ENCODE measurements around the gene TMEM250.

The TMEM250 gene

DNA sequence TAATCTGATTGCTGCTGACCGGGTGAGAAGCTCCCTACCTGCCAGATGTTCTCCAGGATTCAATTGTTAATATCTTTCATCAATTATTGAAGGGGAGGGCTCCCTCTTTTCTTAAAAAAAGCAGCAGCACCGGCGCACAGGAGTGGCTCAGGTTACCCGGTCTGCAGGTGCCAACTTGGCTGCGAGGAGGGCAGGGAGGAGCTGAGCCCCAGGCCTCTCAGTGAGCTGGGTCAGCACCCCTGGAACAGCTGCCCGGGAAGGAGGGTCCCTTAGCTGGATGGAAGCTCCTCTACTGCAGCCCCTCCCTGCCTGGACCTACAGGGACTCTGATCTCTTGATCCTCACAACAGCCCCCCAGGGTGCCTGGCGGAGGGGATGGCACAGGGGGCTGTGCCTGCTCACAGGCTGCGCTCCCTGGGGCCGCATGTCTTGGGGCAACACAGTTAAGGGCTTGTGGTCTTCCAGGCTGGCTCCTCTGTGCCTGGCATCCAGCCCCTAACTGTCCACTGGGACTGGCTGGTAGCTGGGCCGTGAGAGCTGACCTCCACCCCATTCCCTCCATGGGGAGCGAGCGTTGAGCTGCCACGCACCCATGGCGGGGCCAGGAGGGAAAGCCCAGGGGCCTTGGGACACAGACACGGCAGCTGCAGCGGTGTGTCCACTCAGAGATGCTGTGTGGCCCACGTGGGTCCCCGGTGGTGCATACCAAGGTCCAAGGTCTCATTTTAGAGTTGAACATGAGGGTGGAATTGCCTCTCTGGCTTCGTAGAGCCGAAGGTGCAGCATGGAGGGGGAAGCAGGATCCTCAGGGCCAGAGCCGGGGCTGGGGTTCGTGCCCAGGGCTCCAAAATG is 28.6 kb upstream of the TMEM250 start:
- FAIRE-seq, result no peak

DNA sequence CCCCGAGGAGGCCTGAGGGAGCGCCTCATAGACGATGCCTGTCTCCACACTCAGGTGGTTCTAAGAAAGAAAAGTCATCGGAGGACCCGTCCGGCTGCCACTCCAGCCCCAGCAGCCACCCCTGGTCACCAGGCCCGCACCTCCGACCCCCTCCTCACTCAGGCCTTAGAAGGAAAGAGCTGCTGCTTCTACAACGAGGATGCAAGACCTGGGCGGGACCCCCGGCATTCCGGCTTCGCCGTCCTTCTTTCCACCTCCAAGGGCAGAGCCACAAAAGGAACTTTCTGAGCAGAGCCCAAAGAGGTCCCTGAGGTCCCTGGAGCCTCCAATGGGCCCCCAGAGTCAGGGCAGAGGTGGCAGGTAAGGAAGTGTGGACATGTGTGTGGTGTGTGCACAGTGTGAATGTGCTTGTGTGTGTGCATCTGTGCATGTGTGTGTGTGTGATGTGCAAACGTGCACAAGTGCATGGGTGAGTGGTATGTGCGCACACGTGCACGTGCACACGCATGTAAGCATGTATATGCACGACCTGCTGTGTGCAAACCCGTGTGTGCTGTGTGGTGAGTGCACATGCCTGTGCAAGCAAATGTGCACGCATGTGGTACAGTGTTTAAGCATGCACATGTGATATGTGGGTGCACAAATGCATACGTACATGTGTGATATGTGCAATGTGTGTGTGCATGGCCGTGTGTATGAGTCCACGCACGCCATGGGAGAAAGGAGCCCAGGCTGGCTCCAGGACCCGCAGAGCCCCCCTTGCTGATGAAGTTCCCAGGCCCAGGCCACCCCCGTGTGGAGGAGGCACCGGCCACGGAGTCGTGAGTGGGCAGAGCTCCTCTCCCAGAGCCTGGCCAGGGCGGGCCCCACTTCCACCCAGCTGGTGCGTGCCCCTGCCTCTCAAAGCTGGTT is 27.7 kb upstream of the TMEM250 start:
- FAIRE-seq, result no peak

DNA sequence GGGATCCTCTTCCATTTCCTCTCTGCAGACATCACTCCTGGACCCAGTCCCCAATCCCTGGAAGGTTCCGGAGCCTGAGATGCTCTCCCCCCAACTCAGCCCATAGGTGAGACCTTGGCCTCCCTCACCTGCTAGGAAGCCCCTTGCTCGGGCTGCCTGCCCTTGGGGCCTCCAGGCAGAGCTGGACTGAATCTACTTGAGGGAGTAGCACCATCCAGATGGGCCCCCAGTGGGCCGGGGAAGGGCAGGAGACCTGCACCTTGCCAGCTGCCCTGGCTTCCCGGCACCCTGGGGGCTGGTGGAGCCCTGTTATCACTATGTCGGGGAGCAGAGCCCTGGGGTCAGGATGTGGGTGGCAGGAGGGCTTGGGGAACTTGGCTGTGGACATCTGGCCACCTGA is 26.9 kb upstream of the TMEM250 start:
- no peak for FAIRE-seq

DNA sequence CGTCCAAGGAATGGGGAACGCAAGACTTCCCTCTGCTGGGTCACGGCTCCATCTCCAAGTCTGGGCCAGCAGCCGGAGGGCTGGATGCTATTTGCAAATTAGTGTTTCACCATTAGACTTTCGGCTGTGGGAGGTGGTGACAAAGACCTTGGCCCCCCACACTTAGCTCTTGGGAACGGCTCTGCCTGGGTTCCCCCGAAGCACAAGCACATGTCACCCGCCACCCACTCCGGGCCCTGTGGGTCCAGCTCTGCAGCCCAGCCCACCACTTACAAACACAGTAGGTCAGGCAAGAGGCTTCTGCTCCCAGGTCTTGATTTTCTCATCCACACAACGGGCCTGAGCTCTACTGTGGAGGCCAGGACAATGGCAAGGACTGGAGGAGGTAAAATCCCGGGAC is 25.8 kb upstream of the TMEM250 start:
- FAIRE-seq, result no peak

DNA sequence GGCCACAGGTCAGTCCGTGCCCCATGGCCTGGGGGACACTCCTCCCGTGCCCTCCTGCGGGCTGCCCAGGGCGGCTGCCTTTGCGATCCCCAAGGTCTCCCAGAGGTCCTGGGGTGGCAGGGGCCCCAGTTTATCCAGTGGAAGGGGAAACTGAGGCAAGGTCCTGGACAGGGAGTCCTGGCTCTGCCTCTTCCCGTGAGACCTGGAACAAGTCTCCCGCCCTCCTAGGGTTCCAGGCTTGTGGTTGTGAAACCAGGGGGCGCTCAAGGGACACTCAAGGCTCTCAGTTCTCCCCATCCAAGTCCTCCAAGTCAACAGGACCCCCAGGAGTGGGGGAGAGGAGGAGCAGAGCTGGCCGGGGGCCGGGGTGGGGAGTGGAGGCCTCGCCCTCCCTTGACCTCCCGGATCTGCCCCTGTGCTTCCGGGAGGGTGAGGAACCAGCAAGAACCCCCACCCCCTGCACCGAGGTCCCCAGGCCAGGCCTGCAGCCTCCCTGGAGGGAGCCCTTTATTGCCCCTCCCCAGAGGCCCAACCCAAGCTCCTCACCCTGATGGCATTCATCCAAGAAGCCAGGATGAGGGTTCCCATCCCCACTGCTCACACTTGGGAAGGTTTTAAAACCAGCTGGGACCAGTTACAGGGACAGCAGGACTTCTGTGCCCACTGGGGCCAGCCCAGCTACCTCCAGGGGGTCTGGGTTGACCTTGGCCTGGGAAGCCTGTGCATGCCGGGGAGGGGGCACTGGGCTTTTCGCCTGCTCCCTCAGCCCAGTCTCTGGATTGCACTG is 24.7 kb upstream of the TMEM250 start:
- no peak for FAIRE-seq

DNA sequence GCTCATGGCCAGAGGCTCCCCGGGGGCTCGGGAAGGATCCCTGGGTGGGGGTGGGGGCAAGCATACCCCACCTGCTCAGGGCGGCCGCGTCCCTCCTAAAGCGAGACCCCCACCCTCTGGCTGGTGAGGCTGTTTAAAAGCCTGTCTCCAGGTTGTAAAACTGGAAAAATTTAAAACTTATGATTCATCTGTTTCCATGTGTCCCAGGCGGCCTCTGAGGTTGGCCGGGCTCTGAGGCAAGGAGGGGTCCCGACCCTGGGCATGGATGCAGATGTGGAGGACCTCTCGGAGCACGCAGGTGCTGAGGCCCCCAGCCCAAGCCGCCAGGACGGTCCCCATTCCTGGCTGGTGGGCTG is 24.2 kb upstream of the TMEM250 start:
- no peak for FAIRE-seq

DNA sequence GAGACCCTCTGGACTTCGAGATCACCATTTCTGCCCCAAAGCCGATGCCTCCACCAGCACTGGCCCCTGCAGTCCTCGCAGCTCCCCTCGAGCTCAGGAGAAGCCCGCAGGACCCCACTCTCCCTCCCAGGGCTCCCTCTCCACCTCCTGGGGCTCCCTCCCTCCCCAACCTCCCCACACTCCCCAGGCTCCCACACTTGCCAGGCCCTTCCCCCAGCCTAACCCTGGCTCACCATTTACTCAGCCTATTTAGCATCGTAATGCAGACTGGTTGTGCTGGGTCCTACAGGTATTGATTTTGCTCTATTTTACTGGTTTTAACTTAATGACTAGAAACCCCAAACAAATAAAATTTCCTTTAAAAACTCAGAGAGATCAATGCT is 23.7 kb upstream of the TMEM250 start:
- no peak for FAIRE-seq

DNA sequence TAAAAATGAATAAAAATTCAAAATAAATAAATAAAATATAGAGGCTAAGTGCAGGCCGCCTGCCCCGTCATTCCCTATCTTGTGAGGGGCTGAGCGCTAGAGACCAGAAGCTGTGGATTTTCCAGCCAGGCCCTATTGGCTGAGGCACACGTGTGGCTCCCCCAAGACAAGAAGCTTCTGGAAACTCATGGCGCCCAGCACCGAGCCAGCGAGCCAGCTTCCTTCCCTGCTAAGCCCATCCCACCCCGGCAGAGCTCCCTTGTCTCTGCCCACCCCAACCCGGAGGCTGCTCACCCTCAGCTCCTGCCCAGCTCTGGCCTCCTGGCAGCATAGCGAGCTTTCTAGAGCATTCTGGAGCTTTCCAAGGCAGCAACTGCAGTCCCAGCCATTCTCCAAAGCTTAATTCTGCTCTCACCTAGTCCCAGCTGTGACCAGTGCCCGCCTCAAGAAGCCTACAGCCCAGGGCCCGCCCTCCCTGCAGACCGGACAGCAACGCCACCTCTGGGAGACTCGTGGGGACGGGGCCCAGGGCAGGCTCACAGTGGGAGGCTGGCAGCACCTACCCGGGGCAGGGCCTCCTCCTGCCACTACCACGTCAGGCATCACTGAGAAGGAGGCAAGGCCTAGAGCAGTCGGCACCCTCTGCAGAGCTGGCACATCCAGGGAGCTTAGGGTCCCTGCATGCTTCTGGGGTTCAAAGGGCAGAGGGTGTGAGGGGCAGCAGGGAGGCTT is 23.2 kb upstream of the TMEM250 start:
- FAIRE-seq, result no peak

DNA sequence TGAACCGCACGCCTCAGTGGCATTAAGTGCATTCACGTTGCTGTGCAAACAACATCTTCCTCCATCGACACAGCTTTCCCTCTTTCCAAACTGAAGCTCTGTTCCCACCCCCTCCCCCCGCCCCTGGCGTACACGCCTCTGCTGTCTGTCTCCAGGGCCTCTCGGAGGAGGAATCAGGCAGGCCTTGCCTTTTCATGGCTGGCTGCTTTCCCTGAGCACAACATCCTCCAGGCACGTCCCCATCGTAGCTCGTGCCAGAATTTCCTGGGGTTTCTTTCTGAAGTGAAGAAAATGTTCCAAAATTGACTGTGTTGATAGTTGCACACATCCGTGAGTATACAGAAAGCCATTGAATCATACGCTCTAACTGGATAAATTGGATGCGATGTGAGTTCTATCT is 22.3 kb upstream of the TMEM250 start:
- no peak for FAIRE-seq

DNA sequence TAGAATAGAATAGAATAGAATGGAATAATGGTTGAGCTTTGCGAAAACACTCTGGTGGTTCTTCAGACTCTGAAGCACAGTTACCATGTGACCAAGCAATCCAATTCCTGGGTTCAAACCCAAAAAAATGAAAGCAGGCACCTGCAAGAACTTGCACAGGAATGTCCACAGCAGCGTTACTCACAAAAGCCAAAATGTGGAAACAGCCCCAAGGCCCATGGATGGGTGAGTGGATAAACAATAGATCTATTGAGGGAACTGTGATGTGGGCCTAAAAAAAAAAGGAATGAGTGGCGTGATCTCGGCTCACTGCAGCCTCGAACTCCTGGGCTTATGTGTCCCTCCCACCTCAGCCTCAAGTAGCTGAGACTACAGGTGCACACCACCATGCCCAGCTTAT is 21.4 kb upstream of the TMEM250 start:
- FAIRE-seq, result no peak

DNA sequence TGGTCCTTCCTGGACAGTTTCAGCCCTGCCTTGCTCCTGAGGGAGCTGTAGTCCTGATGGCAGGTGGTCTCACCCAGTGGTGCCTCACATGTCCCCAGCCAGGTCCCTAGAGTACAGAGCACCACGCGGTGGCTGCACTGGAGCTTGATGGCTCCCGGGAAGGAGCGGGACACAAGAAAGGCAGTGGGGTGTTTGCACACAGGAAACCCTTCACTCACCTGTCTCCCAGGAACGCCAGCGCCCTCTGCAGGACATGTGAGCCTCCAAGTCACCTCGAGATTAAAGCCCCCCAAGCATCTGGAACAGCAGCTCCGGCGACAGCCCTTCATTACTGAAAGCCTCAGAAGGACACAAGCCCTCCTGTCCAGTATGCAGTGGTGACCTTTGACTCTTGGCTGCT is 19.9 kb upstream of the TMEM250 start:
- FAIRE-seq, result no peak

DNA sequence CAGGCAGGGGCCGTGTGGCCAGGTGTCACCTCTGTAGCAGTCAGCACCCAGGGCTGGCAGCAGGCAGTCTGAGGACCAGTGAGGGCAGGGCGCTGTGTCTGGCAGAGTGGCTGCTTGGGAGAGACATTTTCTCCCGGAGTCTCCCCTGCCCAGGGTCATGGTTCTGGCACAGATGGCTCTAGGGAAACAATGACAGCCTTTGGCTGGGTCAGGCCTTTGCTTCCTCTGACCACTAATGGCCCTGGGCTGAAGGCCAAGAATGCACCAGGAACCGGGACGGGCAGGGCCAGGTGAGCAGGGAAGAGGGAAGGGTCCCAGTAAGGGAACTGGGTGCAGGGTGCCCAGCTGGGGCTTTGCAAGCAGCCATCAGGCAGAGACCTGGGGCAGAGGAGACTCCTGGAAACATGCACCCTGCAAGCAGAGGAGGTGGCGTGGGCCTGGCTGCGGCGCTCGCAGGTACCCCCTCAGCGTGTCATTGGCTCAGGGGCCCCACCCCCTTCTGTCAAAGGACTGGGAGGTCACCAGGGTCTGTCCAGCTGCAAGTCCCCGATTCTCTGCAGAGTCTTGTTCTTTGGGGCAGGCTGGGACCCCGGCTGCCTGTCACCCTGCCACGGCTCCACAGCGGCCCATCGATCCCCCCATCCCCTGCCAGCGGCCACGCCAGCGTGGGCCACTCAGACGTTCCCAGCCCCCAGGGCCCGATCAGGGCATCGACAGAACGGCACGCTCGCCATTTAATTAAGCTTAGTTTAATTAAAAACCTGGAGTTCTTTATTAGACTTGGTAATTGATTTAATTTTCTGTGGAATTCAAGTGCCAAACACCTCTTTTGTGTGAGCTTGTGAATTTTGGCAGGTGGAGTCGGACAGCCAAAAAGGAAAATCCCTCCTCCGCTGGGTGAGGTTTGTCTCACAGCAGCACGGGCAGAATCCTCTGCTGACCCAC is 18.9 kb upstream of the TMEM250 start:
- no peak for FAIRE-seq

DNA sequence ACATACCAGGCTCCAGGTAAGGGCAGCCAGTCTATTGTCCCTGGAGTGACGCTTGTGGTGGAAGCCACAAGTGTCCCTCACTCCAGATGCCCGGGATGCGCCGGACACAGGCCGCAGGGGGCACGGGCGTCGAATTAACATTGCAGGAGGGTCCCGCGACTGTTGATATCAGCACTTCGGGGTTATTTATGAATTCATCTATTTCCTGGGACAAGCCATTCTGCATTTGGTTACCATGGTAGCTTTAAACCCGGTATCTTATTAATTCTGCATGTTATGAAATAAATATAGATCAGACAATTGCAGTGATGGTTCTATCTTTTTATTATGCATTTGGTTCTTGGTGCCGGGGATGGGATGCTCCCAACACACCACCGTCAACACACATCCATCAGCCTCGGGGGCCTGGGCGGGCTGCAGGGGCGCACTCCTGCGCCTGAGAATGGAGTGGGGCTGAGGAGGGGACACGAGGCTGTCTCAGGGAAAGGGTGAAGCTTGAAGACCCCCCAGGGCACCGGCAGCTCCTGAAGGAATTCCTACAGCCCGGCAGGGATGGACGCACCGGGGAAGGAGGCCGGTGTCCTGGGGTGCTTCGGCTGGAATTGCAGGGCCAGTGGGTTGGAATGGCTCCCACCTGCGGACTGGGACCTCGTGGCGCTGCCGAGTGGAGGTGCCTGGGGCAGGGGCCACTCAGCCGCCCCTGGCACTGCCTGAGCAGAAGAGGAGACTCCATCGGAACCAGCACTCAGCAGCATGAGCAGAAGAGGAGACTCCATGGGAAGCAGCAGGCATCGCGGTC is 17.7 kb upstream of the TMEM250 start:
- FAIRE-seq, result no peak

DNA sequence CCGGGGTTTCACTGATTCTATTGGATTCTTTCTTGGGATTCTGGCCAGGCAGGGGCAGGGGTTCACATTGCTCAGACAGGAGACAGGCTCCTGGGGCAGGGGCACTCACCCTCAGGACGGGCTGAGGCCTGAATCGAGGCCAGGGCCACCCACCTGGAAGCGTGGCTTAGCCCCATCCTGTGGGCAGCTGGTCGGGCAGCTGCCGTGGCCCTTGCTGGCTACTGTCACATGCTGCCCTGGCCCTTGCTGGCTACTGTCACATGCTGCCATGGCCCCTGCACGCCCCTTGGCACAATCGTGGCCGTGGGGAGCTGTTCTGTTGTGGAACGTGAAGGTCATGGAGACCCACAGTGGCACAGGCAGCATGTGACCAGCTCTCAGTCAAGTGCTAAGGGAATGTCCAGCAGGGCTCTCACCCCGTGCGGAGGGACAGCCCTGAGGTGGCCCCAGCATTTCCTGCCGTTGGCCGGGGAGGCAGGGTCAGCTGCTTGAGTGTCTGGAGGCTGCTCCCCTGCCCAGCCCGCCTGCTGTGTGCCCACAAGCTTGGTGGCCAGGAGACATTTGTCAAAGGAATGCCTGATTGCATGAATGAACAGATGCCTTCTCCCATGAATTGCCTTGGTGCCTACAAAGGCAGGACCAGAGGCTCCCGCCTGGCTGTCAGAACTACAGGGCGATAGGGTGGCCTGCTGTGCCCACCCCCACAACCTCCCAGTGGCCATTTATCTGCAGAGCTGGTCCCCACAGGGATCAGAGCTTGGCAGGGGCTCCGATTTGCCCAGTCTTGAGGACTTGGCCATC is 16.9 kb upstream of the TMEM250 start:
- no peak for FAIRE-seq

DNA sequence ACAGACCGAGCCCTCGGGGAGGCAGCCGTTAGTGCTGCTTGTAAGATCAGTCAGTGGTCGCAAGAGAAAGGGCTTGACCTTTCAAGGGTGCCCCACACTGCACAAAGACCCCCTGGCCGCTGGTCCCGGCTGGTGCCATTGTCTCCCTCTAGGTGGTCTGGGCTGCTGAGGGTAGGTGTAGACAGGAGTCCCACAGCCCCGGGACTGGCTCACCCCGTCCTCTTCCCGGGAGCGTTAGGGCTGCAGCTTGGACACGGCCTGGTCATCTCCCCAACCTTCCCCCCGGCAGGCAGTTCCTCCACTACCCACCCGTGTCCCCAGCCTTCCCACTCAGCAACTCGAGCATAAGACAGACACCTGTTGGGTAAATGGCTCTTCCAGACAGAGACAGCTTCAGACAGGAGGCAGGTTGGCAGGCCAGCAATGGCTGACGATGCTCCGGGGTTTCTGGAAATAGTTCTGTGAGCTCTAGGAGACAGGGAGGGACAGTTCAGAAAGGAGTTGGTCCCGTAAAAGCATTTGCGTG is 15.3 kb upstream of the TMEM250 start:
- FAIRE-seq, result no peak

DNA sequence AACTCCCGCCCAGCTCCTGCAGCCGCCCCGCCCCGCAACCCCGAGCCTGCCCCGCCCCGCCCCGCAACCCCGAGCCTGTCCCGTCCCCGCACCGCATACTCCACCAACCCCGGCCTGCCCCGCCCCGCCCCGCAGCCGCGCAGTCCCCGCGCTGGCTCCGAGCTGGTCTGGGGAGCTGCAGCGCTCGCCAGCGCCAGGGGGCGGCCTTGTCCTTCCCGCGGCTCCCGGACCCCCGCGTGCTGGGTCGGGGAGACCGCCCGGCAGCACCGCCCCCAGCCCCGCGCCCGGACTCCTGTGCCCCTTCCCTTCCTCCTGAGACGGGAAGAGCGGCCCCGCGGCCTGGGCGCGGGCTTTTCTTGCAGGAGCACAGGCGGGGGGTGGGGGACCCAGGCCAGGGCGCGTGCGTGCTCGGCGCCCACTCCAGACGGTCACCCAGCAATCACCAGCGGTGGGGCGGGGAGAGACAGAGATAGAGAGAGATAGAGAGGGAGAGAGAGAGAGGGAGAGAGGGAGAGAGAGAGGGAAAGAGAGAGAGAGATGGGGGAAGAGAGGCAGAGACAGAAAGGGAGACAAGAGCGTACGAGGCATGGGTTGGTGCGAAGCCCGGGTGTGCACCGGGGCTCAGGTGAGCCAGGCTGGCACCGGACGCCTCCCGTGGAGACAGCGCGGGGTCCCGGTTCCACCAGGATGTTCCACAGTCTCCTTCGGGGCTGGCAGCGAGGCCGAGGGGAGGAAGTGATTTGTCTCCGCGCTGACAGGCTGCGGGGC is 14.7 kb upstream of the TMEM250 start:
- no peak for FAIRE-seq

DNA sequence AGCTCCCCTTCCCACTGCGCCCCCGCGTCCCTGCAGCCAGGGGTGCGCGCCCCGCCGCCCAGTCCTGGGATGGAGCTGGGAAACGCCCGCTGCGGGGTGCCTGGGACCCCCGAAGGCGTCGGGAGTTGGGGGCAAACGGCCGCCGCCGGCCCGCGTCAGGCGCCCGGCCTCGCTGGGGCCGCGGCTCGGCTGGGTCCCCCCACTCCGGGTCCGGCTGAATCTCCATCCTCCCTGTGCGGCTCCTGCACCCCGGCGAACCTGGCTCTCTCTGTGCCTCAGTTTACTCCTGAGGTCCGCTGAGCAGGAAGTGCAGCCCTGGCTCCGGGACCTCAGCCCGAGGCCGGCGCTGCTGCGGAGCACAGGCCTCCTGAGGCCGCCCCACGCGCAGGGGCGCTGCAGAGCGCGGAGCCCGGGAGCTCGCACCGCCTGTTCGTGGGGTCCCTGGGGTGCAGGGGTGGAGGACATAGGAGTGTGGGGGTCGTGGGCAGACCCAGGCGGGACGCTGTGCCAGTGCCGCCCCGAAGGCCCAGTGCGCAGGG is 13.9 kb upstream of the TMEM250 start:
- FAIRE-seq, result no peak

Measured in islet of Langerhans (tissue), 1 donor.